IMR-90 (cell line): Measurements from ENCODE around the gene ARL6IP5.

Experiments used
- POLR2A ChIP-seq: IDR thresholded peaks from 2 replicates; pipeline ENCODE4 v1.6.1; 2012; ENCODE audit warnings: mild to moderate bottlenecking, low read depth, low read length
- TF ChIP-seq, protein P1 (sequence below): fragments of 150-350 bp; IDR thresholded peaks from 2 replicates; pipeline ENCODE4 v1.6.1; 2017; ENCODE audit warnings: mild to moderate bottlenecking, antibody characterized with exemption, low read length, low read depth
- TF ChIP-seq, protein P2 (sequence below): conservative IDR thresholded peaks from 2 replicates; pipeline ENCODE4 v1.5.1; 2012; ENCODE audit warnings: mild to moderate bottlenecking, low read depth, low read length, improper control_type of control experiment

DNA sequence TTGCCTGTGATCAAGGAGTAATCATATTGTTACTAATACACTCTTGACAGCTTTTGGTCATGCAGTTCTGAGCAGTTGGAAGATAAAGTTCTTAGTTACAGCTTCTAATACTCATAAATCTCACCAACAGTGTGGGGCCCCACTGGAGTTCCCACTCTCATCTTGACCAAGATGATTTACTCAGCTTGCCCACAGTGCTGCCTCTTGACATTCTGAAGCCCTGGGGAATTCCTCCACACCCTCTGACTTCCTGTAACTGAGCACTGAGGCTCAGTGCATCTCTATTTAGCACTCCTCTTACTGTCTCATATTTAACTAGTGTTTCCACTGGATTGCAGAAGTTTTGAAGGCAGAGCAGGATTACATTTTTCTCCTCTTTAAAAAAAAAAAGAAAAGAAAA lies 1.9 kb upstream of the ARL6IP5 start:
- no peak for TF ChIP-seq POLR2A
- TF ChIP-seq, protein P1, sequence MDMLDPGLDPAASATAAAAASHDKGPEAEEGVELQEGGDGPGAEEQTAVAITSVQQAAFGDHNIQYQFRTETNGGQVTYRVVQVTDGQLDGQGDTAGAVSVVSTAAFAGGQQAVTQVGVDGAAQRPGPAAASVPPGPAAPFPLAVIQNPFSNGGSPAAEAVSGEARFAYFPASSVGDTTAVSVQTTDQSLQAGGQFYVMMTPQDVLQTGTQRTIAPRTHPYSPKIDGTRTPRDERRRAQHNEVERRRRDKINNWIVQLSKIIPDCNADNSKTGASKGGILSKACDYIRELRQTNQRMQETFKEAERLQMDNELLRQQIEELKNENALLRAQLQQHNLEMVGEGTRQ = no peak
- TF ChIP-seq, protein P2, sequence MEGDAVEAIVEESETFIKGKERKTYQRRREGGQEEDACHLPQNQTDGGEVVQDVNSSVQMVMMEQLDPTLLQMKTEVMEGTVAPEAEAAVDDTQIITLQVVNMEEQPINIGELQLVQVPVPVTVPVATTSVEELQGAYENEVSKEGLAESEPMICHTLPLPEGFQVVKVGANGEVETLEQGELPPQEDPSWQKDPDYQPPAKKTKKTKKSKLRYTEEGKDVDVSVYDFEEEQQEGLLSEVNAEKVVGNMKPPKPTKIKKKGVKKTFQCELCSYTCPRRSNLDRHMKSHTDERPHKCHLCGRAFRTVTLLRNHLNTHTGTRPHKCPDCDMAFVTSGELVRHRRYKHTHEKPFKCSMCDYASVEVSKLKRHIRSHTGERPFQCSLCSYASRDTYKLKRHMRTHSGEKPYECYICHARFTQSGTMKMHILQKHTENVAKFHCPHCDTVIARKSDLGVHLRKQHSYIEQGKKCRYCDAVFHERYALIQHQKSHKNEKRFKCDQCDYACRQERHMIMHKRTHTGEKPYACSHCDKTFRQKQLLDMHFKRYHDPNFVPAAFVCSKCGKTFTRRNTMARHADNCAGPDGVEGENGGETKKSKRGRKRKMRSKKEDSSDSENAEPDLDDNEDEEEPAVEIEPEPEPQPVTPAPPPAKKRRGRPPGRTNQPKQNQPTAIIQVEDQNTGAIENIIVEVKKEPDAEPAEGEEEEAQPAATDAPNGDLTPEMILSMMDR = no peak
